ENCODE results near the gene NKX1-1.

Gene NKX1-1

GRCh38 chr4:1356181-1356998, 49.9 kb downstream of the NKX1-1 start:
- no peak for DNase-seq

GRCh38 chr4:1355378-1355777, 50.9 kb downstream of the NKX1-1 start:
- no peak for DNase-seq

- no peak for DNase-seq
These were observed 51.3 kb downstream of the NKX1-1 start for GRCh38 chr4:1354983-1355275.

GRCh38 chr4:1354136-1354982, 51.9 kb downstream of the NKX1-1 start:
- DNase-seq: no peak

GRCh38 chr4:1353186-1354055, 52.8 kb downstream of the NKX1-1 start:
- no peak for DNase-seq

All from activated gamma-delta T cell (primary cell).